ENCODE results near the gene MYT1.

The MYT1 gene

DNA sequence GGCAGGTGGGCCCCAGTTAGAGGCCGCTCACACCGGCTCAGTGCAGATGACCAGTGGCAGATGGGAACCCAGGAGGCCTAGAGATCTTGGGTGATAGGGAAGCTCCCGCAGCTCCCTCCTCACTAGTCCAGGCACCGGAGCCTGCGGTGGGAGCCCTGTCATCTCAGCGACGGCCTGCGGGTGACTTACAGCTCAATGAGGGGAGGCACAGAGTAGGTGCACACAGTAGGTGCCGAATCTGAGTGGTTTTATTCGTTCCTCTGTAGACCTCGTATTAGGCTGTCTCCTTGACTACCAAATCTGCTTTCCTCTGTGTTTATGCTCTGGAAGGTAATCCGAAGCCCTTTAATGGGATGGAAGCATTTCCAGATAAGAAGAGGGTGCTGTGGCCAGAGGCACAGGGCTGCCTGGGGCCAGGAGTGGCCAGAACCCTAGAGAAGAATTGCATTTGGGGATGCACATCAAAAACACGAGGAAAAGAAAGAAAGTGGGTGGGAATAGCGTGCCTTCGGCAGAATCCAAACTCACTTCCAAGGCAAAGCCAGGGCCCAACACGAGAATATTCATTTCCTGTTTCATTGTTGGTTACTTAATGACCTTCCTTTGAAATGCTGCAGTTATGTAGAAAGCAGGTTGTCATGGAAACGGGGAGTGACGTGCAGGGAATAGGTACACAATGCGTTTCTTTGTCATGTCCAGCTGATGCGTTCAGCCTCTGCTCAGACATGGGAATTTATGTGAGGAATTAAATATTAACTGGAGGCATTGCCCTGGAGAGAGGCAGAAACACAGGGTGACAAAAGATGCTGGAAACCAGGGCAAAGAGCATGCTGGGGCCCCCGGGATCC is 24.7 kb downstream of the MYT1 start:
- in situ Hi-C loops (cut with MboI; ENCODE audit: low sequenced_read_pairs): no loop called here

DNA sequence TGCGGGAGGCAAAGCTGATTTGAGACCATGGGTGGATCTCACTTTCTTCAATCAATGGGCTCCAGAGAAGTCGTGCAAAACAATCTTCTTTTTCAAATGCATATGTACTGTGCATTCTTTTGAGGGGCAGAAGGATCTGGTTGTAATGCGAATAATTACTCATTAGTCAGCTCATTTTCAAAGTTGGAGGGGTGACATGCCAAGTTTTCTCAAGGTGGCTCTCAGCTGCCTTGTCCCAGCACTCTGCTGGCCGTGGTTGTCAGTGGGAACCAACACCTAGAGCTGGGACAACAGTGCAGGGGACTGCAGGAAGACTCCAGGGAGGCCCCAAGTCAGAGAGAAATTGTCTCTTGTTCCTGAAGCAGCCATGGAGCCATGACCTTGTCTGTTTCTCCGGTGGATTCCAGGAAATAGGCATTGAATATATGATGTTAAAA is 25.3 kb downstream of the MYT1 start:
- in situ Hi-C loops (cut with MboI; ENCODE audit: low sequenced_read_pairs): no loop called here

DNA sequence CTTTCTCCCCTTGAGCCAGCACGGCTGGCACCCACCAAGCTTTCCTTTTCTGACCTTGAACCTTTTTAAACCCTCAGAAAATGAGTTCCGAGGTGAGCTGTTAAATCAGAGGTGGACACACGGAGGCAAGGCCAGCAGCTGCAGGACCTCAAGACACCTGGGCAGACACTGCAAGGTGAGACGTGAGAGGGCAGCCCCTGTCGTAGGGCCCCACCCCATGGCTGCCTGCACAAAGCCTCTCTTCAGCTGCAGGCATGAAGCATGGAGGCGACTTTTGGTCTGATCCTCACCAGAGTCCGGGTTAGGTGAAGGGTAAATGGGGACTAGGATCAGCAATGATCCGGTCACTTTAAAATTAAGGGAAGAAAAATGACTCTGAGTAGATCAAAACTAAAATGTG is 25.7 kb downstream of the MYT1 start:
- in situ Hi-C loops (cut with MboI; ENCODE audit: low sequenced_read_pairs): no loop called here

DNA sequence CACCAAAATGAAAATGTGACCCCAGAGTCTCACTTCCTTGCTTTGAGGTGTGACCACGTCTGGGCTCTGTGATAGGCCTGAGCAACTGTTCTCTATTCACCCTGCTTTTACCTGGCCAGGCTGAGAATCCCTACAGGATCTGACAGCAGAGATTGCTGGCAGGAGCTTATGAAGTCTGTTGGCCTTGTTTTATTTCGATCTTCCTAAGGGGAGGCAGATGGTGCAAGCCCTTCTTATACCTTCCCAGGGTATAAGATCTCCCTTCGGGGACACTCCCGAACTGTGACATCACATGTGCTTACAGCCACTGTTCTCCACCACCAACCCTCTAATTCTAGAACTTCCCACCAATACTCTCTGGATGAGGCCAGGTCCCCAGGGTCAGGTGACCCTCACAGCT is 26.8 kb downstream of the MYT1 start:
- in situ Hi-C loops (cut with MboI; ENCODE audit: low sequenced_read_pairs): no loop called here

DNA sequence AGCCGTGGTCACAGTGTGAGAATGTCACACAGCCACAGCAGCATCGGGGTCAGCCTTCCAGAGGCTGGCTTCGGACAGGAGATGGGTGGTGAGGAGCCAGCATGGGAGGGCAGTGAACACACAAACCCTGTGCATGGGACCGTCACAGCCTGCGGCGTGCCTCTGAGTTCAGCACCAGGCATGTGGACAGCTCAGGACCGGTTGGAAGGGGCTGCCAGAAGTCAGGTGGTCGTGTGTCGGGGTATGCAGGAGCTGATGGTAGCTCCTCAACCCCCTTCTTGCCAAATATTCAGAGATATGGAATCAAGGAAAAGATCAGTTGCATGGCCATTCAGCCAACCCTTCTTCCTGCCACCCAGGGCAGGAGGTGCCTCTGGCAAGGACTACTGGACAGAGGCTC is 28.2 kb downstream of the MYT1 start:
- in situ Hi-C loops (cut with MboI; ENCODE audit: low sequenced_read_pairs): no loop called here

DNA sequence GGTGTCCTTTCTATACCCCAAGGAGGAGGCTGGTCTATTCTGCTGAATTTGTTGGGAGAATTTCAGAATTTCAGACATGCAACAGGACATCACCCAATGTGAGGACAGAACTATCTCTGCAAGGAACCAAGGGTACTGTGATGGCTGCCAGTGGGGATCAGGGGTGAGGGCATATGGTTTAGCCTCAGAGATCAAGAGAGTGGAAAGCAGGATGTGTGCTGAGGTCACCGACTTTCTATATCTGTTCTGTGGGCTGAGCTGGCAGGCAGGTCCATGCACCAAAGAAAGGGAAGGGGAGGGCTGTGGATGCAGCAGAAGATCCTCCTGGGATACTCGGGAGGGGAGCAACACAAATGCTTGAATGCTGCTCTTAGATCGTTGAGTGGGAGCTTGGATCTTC is 28.8 kb downstream of the MYT1 start:
- in situ Hi-C loops (cut with MboI; ENCODE audit: low sequenced_read_pairs): no loop called here

DNA sequence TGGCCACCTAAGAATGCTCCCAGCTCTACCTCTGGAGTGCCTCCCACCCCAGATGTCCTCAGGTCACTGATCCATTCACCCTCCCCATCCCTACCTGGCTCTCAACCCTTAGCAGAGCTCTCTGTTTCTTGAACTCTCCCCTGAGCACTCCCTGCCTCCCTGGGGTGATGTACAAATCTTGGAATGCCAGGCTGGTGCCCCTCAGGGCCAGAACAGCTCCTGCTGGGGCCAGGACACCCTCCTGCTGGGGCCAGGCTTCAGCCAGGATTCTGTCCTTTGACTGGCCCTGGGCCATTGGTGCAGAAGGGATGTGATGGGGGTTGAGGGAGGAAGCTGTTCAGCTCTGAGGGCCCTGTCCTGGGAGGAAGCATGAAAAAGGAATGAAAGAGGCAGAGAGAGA is 30.0 kb downstream of the MYT1 start:
- in situ Hi-C loops (cut with MboI; ENCODE audit: low sequenced_read_pairs): no loop called here

DNA sequence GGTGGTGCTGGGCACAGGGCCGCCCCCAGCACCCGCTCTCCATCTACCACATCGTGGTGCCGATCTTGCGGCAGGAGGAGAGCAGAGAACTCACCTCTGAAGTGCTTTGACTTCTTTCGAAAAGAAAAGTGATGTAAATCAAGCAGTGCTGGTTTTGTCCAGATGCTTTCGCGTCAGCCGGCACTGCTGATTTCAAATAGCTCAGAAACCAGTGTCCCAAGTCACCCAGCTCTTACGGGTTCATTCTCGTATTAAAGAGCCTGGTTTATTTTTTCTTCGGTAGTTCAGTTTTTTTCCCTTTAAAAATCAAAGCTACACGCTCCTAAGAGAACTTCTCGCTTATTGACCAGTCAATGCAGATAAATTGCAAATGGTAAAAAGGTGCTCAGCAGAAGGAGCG is 32.1 kb downstream of the MYT1 start:
- in situ Hi-C loops (cut with MboI; ENCODE audit: low sequenced_read_pairs): no loop called here

DNA sequence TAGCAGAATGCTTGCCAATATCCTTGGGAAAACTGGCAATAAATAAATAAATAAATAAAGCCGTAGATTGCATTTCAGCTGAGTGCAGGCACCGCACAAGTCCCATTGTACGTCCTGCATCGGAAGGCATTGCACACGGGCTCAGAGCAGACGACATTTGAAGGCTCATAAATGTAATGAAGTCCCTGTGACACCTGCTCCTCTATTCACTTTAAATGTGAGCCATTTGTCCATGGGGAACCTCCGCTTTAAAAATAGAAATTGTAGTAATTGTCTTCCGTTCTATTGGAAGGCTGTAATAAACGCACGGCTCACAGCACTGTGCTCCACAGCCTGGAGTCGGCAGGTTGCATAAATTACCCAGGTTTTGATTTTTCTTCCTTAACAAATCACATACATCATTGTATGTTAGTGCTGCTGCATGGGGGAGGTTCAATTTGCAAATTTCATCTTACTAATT is 32.6 kb downstream of the MYT1 start:
- in situ Hi-C loops (cut with MboI; ENCODE audit: low sequenced_read_pairs): no loop called here

DNA sequence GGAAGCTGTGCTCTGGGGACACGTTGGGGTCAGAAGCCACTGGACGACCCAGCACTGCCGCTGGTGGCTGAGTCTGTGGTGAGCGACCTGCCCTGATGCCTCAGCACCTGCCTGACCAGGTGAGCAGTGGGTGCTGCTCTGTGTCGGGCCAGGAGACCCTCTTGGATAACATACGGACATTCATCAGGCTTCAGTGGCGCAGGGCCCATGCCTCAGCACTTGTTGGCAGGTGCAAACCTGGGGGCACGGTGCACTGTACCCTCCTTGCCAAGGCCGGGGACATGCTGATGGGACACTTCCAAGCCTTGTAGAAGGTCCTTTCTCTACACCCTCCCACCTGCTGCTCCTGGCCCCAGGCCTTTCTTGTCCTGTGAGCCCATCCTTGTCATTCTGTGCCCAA is 34.1 kb downstream of the MYT1 start:
- in situ Hi-C loops (cut with MboI; ENCODE audit: low sequenced_read_pairs): no loop called here

DNA sequence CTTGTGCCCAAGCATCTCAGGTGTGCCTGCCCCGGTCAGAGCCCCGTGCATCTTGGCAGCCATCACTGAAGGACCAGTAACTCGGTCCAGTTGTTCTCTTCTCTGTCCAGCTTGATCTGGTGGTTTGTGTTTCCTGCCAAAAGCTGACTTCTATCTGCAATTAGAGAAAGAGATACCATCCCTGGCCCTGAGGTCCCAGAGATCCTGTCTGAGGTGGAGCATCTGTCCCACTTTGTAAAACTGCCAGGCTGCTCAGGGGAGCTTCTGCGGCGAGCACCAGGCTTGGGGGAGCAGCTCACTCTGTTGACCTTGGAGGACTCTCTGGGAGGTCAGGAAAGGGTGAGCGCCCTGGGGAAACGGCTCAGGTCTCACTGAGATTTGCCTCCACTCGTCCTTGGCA is 35.1 kb downstream of the MYT1 start:
- in situ Hi-C loops (cut with MboI; ENCODE audit: low sequenced_read_pairs): no loop called here

DNA sequence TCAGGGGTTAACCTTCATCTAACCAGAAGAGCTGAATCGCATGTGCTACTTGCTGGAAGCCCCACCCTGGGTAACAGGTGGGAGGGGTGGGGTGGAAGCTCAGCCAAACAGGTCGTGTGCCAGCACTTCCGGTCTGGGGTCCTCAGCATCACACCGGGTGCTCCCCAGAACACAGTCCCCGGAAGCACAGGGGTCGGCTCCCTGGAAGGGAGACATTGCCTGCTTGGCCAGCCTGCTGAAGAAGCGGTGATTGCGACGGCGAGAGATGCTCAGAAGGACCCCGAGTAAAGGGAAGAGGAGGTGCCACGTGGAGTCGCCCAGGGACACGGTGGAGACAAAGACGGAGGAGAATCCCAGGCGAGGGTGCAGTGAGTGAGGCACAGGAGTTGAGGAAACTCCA is 36.5 kb downstream of the MYT1 start:
- in situ Hi-C loops (cut with MboI; ENCODE audit: low sequenced_read_pairs): no loop called here

DNA sequence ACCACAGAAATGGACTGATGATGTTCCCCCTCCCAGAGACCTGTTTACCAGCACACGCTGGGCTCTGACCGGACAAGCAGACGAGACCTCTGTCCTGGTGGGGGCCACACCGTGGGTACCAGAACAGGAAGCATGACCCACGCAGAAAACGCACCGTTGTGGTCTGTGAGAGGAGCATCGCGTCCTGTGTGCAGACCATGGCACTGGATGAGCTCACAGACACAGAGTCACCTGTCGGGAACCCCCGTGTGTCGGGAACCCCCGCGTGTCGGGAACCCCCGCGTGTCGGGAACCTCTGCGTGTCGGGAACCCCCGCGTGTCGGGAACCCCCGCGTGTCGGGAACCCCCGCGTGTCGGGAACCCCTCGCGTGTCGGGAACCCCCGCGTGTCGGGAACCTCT is 37.4 kb downstream of the MYT1 start:
- in situ Hi-C loops (cut with MboI; ENCODE audit: low sequenced_read_pairs): no loop called here

DNA sequence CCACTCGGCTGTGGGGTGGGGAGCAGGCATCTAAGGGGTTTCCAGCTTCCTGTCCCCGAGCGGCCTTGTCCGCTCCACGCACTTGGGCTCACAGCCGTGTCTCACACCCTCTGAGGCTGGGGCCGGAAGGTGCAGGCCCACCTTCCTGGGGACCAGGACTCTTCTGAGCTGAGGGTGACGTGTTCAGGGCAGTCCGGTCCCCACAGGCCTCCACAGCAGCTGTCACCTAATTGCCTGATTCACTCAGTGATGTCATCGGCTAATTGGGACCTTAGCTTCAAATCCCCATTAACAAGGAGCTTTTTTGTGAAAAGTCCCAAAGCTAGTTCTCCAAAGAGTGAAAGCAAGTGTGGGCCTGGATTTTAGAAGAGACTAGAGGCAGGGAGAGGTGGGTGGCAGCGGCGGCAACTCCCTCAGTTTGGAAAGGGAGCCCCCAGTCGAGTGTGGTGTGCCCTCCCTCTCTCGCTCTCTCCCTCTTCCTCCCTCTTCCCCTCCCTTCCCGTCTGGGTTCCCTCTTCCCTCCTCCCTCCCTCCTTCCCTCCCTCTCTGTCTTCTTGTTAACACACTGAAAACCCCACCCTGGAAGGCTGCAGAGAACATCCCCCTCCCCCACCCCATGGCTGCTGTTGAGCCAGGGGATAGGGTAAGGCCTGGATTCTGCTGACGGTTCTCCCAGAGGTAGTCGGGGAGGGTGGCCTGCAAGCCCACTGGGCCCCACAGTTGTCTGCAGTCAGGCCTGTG is 39.0 kb downstream of the MYT1 start:
- in situ Hi-C loops (cut with MboI; ENCODE audit: low sequenced_read_pairs): no loop called here

DNA sequence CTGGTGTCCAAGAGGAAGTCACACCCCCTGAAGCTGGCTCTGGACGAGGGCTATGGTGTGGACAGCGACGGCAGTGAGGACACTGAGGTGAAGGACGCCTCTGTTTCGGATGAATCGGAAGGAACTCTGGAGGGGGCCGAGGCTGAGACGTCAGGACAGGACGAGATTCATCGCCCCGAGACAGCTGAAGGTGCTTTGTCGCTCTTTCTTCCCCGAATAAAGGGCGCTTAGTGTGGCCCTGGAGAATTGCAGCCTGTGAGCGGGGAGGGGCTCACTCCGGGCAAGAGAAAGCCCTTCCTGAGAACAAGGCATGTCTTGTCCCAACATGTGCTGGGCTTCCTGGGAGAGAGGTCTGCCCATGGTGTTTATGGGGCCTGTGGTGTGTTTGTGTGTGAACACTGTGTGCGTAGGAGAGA is 41.4 kb downstream of the MYT1 start:
- in situ Hi-C loops (cut with MboI; ENCODE audit: low sequenced_read_pairs): no loop called here

DNA sequence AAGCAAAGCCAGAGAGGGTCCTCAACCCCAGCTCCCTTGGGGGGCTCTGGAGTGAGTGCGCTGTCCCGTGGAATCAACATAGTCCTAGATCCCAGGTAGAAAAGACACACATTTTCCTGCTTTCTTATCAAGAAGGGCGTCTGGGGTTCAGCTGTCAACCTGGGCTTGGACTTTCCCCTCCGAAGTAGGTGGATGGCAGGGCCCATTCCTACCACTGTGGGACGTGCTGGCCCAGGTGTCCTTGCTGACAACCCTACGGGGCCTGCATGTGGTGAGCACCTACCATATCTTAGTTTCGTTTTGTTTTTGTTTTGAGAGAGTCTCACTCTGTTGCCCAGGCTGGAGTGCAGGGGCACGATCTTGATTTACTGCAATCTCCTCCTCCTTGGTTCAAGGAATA is 42.4 kb downstream of the MYT1 start:
- in situ Hi-C loops (cut with MboI; ENCODE audit: low sequenced_read_pairs): no loop called here

DNA sequence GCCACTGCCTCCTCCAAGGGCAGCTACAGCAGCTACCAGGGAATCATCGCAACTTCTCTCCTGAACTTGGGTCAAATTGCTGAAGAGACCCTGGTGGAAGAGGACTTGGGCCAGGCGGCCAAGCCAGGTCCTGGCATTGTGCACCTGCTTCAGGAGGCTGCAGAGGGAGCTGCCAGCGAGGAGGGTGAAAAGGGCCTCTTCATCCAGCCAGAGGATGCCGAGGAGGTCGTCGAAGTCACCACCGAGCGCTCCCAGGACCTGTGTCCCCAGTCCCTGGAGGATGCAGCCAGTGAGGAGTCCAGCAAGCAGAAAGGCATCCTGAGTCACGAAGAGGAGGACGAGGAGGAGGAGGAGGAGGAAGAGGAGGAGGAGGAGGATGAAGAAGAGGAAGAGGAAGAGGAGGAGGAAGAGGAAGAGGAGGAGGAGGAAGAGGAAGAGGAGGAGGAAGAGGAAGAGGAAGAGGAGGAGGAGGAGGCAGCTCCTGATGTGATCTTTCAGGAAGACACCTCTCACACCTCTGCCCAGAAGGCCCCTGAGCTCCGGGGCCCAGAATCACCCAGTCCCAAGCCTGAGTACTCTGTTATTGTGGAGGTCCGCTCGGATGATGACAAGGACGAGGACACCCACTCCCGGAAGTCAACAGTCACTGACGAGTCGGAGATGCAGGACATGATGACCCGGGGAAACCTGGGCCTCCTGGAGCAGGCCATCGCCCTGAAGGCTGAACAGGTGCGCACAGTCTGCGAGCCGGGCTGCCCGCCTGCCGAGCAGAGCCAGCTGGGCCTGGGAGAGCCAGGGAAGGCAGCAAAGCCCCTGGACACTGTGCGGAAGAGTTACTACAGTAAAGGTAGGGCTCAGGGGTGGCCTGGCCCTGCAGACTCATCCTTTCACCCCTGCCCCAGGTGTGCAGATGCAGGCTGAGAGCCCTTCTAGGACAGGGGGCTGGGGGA is 43.7 kb downstream of the MYT1 start:
- in situ Hi-C loops (cut with MboI; ENCODE audit: low sequenced_read_pairs): no loop called here

DNA sequence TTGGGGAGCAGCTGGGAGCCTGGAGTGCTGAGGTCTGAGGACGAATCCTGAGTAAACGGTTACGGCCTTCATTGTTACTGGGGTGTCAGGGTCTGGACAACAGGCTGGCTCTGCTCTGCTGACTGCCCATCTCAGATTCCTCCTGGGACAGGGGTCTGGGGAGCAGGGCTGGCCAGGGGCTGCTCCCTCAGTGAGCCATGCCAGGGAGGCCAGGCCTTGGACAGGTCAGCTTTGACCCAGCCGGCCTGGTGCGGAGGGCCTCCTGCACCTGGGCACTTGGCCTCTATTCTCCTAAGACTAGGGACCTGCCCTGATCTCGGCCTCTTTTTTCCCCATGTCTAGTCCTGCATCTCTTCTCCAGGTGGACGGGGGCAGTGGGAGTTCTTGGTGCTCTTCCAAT is 44.9 kb downstream of the MYT1 start:
- in situ Hi-C loops (cut with MboI; ENCODE audit: low sequenced_read_pairs): no loop called here

DNA sequence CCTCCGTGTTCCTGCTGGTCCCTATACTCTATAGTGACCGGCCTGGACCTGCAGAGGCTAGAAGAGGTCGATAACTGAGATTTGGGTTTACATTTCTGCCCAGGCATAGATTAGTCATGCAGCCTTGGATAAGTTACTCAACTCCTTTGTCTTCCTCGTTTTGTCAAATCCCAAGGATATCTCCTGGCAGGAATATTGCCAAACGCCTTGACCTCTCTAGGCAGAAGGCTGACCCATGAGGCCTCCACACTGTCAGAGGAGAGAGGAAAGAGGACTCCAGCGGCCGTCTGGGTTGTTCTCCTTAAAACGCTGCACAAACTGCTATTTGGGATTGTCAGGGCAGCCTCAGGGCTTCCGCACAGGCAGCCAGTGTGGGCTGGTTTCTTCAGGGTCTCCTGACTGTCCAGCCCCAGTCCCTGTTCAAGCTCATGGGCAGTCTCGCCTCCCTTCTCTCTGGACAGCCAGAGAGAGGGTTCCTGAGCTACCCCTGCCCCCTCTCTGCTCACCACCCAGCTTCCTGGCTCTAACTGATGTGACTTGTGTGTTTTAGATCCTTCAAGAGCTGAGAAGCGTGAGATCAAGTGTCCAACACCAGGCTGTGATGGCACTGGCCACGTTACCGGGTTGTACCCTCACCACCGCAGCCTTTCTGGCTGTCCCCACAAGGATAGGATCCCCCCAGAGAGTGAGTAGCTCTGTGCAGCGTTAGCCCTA is 46.6 kb downstream of the MYT1 start:
- in situ Hi-C loops (cut with MboI; ENCODE audit: low sequenced_read_pairs): no loop called here

DNA sequence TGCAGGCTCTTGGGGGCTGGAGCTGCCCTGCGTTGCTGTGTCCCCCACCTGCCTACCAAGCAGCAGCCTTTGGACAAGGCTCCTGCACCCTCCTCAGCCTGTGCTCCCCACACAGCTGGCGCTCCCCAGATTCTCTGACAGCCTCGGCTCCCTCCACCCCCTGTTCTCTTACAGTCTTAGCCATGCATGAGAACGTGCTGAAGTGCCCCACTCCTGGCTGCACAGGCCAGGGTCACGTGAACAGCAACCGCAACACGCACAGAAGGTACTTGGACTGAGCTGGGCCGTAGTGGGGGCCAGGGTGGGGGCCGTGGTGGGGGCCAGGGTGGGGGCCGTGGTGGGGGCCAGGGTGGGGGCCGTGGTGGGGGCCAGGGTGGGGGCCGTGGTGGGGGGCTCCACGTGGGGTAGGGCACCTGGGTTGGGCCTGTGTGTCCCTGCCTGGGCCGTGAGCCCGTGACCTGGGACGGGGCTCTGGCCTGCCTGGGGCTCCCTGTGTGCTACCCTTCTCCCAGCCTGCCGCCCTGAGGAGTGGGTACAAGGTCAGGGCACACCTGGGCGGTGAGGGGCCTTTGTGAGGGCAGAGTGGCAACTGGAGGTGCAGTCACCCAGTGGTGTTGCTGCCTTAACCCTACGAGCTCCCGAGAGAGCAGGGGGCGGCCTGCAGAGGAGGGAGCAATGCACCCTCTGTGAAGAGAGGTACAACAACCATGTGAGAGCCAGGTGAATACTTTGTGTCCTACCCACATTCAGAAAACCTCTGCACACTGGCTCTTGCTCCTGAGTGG is 47.8 kb downstream of the MYT1 start:
- in situ Hi-C loops (cut with MboI; ENCODE audit: low sequenced_read_pairs): no loop called here

Measured in HL-60/S4 (cell line).